ENCODE measurements around the gene JAK1. TPM values are rescaled to one million over a fixed set of nuclear protein-coding genes. Genes with fewer than 3 reads are reported as not detected.

Gene JAK1
- total RNA-seq, 2 donors from 2014 or later: 90.3 to 122 TPM

DNA sequence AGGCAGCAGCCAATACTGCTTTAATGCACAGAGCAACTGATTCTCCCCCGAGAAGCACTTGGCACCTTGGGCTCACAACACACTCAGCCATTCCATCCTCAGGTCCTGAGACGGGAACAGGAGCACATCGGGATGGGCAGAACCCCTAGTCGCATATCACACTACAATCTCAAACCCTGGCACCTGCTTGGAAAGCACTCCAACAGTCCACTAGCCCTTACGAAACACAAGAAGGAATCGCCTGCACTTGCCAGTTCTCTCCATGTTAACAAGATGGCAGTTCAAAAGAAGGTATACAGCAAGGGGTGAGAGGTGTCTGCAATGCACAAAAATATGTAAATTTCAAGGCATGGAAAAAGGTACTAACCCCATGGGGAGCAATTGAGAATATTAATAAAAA lies 21.4 kb downstream of the JAK1 start:
- DNase-seq (ENCODE audit: low spot score): no peak
- Histone ChIP-seq H3K27ac (no peak overlapping the region), H3K27me3 (no peaks in the 10 kb centered on the region), H3K36me3 (no peaks in the 10 kb centered on the region), H3K4me1 (peaks cover 0 to 49% of the 10 kb centered on the region in 2 donors), H3K4me3 (no peak overlapping the region), H3K9me3 (no peaks in the 10 kb centered on the region)
- TF ChIP-seq, protein P1, sequence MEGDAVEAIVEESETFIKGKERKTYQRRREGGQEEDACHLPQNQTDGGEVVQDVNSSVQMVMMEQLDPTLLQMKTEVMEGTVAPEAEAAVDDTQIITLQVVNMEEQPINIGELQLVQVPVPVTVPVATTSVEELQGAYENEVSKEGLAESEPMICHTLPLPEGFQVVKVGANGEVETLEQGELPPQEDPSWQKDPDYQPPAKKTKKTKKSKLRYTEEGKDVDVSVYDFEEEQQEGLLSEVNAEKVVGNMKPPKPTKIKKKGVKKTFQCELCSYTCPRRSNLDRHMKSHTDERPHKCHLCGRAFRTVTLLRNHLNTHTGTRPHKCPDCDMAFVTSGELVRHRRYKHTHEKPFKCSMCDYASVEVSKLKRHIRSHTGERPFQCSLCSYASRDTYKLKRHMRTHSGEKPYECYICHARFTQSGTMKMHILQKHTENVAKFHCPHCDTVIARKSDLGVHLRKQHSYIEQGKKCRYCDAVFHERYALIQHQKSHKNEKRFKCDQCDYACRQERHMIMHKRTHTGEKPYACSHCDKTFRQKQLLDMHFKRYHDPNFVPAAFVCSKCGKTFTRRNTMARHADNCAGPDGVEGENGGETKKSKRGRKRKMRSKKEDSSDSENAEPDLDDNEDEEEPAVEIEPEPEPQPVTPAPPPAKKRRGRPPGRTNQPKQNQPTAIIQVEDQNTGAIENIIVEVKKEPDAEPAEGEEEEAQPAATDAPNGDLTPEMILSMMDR (IDR thresholded peaks at IDR 0.05): no peak

DNA sequence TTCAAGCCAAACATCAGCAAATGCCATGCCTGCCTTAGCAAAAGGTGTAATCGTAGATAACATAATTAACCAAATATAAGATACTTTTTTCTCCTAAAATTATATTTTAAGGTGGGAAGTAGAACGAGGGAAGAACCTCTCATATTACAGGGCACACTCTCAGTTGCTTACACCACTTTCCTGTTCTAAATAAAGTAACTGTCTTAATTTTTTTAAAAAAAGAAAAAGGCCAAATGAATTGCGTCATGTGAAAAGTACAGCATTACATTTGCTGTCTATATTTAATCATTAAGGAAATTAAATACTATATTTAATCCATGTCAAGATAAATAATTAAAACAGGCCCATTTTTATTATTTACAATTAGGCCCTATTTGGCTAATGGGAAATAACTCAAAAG lies 23.7 kb downstream of the JAK1 start:
- H3K27me3 ChIP-seq: no peaks in the 10 kb centered on the region
- no peak for DNase-seq (ENCODE audit: low spot score)
- no peak overlapping the region for H3K4me3 ChIP-seq
- H3K9me3 ChIP-seq: no peaks in the 10 kb centered on the region
- TF ChIP-seq, protein P1 (IDR thresholded peaks at IDR 0.05): no peak
- no peaks in the 10 kb centered on the region for H3K36me3 ChIP-seq
- H3K4me1 ChIP-seq: peaks cover 0 to 26% of the 10 kb centered on the region in 2 donors
- peak overlapping the region in 1 of 2 donors; percentile 29 for H3K27ac ChIP-seq

DNA sequence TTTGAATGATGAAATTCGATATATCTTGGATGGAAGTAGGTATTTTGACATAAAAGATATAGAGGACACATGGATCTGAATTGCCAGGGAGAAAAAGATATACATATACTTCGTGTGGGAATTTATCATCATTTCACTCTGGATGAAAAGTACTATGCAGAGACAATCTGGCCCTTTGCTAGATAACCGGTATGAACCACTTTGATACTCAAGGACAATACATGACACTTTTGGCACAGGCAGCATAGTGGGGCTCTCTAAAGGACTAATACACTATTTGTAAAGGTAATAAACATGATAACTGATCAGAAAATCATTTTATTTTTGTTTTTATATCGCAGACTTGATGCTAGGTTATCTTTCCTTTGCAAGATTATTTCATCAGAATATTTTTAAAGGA lies 24.2 kb downstream of the JAK1 start:
- Histone ChIP-seq H3K27me3 (no peaks in the 10 kb centered on the region), H3K27ac (peak overlapping the region in 1 of 2 donors; percentile 29), H3K4me1 (peaks cover 0 to 26% of the 10 kb centered on the region in 2 donors), H3K4me3 (no peak overlapping the region), H3K36me3 (no peaks in the 10 kb centered on the region), H3K9me3 (no peaks in the 10 kb centered on the region)
- TF ChIP-seq, protein P1 (IDR thresholded peaks at IDR 0.05): no peak
- DNase-seq (ENCODE audit: low spot score): no peak

DNA sequence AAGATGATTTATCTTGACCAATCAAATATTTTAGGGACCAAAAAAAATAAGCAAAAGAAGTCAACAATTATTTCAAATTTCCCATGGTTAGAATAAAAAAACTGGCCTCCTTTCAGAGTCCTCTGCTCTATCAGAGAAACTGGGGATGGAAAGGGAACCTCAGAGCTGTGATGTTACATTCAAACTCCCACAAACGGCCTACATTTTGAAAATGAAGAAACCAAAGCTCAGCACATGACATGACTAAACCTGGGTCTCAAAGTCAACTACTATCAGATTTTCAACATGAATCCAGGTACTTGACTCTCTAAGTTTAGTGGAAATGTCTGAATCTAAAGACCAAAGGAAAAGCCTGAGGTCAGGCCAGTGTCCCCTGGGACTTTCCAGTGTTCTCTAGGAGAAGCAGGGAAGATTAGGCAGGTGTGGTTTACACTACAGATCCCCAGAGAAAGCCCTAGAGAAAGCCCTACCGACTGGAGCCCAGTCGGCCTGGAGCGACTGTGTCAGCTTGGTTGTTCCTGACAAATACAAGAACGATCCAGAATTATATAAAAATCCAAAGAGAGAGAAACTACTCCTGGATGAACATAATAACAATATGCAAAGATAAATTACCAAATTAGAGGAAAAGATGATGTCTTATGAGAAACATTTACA lies 24.8 kb downstream of the JAK1 start:
- DNase-seq (ENCODE audit: low spot score): no peak
- TF ChIP-seq, protein P1 (IDR thresholded peaks at IDR 0.05): no peak
- H3K4me1 ChIP-seq: peaks cover 0 to 28% of the 10 kb centered on the region in 2 donors
- no peaks in the 10 kb centered on the region for H3K36me3 ChIP-seq
- no peak overlapping the region for H3K4me3 ChIP-seq
- H3K9me3 ChIP-seq: no peaks in the 10 kb centered on the region
- peak overlapping the region in 1 of 2 donors; percentile 29 for H3K27ac ChIP-seq
- H3K27me3 ChIP-seq: no peaks in the 10 kb centered on the region

DNA sequence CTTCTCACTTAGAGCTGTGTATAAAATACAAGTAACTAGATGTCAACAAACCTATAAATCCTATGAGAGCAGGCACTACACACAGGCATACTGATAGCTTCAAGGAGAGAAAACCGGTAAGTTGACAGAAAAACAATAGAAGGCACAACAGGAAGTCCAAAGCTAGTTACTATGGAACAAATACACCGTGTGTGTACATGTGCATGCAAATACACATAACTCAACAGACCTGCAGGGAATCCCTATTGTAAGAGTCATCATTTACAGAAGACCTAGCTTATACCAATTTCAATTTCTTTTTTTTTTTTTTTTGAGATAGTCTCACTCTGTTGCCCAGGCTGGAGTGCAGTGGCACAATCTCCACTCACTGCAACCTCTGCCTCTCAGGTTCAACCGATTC lies 26.3 kb downstream of the JAK1 start:
- H3K9me3 ChIP-seq: no peaks in the 10 kb centered on the region
- TF ChIP-seq, protein P1 (IDR thresholded peaks at IDR 0.05): no peak
- H3K36me3 ChIP-seq: no peaks in the 10 kb centered on the region
- peaks cover 0 to 44% of the 10 kb centered on the region in 2 donors for H3K4me1 ChIP-seq
- no peak overlapping the region for H3K4me3 ChIP-seq
- no peaks in the 10 kb centered on the region for H3K27me3 ChIP-seq
- no peak overlapping the region for H3K27ac ChIP-seq
- no peak for DNase-seq (ENCODE audit: low spot score)

DNA sequence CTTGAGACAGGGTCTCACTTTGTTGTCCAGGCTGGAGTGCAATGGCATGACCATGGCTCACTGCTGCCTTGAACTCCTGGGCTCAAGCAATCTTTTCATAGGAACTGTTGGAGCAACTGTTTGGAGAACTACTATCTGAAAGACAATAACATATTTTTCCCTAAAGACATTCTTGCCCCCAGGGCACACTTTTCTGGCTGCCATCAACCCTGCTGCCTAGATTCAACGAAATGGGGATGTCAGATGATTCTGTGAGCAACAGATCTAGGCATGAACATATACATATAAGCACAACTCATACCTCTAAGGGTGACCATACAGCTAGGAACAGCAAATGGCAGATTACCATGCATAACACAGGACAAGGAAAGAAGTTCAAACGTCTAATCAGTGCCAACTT lies 27.4 kb downstream of the JAK1 start:
- Histone ChIP-seq H3K9me3 (no peaks in the 10 kb centered on the region), H3K27me3 (no peaks in the 10 kb centered on the region), H3K27ac (no peak overlapping the region), H3K4me1 (peaks cover 0 to 54% of the 10 kb centered on the region in 2 donors), H3K4me3 (no peak overlapping the region), H3K36me3 (no peaks in the 10 kb centered on the region)
- DNase-seq (ENCODE audit: low spot score): no peak
- TF ChIP-seq, protein P1 (IDR thresholded peaks at IDR 0.05): no peak

Measured in right atrium auricular region (tissue), 2 donors.